Stimulated activated CD4-positive, alpha-beta T cell treated with anti-CD3 and anti-CD28 coated beads, Interleukin-1b, Interleukin-23, amount 100 ng/mL, for 1 hour (primary cell): Measurements from ENCODE around the gene ADAM12.

Source experiments
- DNase-seq, 2 donors: peaks; one replicate each; pipeline ENCODE4 v3.0.0-alpha.2; 2020; ENCODE audit warnings: low read depth in 2 of 2

ADAM12 gene

GRCh38 chr10:126214021-126214420, 174.3 kb downstream of the ADAM12 start:
- DNase-seq: no peak

DNA sequence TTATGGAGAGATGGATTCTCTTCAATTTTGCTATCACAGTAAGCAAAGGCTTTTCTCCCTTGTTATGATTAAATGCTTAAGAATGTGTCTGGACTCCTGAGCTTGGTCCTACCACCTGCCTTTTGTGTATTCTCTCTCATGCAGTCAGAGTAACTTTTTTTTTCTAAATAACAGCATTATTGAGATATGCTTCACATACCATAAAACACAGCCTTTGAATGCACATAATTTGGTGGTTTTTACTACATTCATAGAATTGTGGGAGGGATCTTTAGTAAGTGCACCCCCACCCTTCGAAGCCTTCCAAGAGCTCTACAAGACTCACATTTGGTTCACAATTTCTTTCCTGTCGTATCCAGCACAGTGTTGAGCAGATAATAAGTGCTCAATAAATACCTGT, 175.5 kb downstream of the ADAM12 start:
- no peak for DNase-seq

- no peak for DNase-seq
These were observed 178.1 kb downstream of the ADAM12 start for GRCh38 chr10:126210051-126210651.

- DNase-seq: no peak
These were observed 178.8 kb downstream of the ADAM12 start for GRCh38 chr10:126209451-126209850.

- DNase-seq: no peak
These were observed 179.5 kb downstream of the ADAM12 start for GRCh38 chr10:126208726-126209302.

GRCh38 chr10:126207851-126208250, 180.4 kb downstream of the ADAM12 start:
- no peak for DNase-seq

DNA sequence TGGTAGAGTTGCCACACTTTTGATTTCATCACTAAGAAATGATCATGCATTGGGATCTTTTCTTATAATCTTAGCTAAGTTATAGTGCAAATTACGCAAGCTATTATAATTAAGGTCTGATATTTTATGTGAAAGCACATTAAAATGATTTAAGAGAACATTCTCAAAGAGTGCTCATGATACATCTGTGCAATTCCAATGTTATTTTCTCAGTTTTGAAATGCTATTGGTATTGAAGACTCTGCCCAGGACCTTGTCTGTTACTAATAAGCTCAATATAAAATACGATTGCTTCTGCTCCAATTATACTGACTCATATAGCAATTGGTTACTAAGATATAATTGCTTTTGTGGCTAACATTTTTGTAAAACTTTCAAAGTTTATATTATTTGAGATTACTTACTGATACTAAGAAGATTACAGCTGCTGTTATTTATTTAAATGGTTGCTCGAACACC, 180.9 kb downstream of the ADAM12 start:
- no peak for DNase-seq

DNA sequence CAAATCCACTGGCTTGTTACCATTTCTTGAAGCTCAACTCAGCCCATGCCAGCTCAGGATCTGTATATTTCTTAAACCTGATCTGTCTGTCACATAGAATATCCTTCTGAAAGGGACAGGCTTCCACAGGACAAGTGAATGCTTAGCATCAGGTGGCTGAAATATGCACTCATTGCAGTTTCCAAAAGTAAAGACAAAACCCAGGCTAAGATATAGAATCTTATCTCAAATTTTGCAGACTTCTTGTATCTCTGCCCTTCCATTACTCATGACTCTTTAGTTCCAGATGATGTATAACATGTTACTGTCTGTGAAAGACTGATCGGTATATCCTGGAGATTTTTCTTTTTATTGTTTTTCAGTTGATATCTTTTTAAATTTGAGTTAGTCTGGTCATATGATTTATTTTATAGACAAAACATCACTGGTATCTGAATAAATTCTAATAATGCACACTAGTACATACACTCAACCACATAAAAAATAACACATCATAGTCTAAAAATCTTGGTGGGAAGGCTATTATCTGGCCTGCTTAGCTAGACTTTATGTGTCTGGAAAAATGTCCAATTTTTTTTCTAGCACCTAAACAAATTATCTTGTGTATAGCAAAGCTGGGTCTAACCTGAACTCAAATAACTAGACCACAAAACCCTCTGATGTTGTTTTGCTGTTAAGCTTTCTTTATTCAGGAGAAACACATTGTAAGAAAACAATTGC, 182.6 kb downstream of the ADAM12 start:
- no peak for DNase-seq

GRCh38 chr10:126204320-126204719, 184.0 kb downstream of the ADAM12 start:
- DNase-seq: no peak

DNA sequence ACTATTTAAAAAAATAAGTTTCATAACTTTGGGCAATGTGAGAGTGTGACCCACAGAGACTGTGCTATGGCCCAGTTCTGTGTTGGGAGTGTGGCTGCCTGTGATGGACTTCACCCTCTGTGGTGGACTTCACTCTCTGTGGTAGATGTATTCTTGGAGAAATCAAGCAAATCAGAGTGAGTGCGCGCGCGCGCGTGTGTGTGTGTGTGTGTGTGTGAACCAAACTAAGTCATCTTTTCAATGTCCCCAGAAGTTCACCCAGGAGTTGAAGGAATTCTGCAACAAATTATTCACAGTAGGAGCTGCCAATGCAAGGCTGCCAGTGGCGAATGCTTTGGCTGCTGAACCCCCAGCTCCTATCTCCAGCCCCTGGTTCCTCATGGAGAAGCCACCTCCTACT, 184.5 kb downstream of the ADAM12 start:
- DNase-seq: no peak

DNA sequence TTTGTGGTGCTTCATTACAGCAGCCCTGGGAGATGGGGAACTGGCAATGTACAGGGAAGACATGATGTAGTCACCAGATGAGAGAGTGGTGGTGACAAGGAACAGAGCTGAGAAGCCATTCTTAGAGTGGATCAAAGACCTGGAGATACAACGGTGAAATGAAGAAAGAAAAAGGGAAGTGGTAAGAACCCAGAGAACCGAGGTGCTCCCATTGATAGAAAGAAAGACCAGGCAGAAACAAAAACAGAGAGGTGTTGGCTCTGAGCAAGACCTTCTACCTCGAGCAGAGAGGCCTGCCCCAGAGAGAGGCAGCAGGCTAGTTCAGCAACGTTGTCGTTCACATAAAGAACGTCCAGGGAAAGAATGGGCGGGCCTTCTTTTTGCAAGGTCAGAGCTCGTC, 186.7 kb downstream of the ADAM12 start:
- DNase-seq: no peak

GRCh38 chr10:126199221-126199998, 188.9 kb downstream of the ADAM12 start:
- DNase-seq: no peak

- no peak for DNase-seq
These were observed 189.6 kb downstream of the ADAM12 start for GRCh38 chr10:126198681-126199080.

GRCh38 chr10:126197036-126197543, 191.2 kb downstream of the ADAM12 start:
- DNase-seq: no peak

DNA sequence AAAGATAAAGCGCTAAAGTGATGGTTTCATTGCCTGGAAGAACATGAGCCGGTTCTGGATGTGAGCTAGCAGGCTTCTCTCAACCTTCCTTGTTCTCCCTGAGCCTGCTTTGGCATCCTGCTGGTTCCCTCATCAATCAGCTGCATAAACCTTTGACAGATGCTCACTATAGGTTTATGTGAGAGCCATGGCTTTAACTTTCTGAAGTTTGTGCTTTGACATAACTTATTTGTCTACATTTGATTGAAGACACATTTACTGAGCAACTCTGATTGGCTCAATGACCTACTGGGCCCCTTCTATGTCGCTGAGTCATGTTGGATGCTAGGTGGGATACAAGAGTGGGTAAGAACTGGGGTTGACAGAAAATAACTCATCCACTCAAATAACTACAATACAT, 192.0 kb downstream of the ADAM12 start:
- DNase-seq: no peak

DNA sequence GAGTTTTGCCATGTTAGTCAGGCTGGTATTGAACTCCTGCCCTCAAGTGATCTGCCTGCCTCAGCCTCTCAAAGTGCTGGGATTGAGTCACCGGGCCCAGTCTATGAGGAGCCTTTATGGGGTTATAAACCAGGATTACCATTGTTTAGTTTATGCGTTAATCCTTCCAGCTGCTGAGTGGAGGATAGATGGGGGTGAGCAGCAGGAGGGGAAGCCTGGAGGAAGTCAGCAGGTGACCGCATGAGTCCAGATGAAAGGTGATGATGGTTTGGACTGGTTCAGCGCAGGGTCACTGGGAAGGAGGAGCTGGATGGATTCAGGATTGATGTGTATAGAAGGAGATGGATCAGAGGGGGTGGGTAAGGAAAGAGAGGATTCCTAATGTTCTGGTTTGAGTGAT, 197.1 kb downstream of the ADAM12 start:
- DNase-seq: no peak

DNA sequence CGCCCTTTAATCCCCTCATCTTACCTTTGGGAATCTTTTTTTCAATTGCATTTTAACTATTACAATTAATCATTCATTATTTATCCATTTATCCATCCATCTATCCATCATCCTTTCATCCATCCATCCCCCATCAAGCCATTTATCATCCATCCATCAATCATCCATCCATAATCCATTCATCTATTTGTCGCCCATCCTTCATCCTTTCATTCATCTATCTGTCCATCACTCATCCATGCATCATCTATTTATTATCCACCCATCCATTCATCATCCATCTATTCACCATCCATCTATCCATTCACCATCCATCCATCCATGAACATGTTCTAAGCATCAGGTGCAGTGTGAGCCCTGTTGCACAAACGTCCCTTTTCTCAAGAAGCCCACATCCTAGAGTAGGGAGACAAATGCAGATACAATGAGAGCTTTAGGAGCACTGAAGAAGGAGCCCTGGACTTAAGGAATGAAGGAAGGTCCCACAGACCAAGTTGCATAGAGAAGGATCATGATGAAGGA, 199.5 kb downstream of the ADAM12 start:
- DNase-seq: no peak

DNA sequence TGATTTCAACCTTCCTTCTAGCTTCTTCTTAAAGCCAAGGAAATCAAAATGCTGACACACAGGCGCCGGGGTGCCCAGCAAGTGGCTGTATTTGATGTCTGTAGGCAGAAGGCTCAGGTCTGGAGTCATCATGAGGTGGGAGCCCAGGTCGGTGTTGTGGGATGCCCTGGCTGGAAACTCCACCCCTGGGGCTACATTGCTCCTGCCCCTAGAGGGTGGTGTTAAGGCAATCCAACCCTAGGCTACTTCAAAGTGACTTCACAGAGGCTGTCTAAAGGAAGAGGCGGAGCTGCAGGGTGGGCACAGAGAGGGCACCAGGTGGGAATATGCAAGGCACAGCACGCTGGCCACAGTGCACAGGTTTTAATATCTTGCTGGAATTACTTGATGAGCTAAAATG, 200.9 kb downstream of the ADAM12 start:
- DNase-seq: no peak

DNA sequence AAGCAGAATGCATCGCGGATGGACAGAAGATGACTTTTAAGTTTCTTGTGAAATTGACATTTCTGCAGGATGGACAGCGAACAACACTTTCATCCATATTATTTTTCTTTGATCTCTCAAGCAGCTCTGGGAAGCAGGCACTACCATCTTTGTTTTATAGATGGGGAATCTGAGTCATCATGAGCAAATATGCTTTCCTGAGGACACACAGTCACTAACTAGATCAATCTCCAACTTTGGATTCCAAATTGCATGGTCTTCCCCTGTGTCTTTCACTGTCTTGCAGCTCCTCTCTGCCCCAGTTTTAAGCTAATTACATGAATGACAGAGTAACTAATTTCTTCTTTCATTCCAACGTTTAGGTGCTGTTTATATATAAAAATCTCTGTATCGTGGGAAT, 201.5 kb downstream of the ADAM12 start:
- no peak for DNase-seq

DNA sequence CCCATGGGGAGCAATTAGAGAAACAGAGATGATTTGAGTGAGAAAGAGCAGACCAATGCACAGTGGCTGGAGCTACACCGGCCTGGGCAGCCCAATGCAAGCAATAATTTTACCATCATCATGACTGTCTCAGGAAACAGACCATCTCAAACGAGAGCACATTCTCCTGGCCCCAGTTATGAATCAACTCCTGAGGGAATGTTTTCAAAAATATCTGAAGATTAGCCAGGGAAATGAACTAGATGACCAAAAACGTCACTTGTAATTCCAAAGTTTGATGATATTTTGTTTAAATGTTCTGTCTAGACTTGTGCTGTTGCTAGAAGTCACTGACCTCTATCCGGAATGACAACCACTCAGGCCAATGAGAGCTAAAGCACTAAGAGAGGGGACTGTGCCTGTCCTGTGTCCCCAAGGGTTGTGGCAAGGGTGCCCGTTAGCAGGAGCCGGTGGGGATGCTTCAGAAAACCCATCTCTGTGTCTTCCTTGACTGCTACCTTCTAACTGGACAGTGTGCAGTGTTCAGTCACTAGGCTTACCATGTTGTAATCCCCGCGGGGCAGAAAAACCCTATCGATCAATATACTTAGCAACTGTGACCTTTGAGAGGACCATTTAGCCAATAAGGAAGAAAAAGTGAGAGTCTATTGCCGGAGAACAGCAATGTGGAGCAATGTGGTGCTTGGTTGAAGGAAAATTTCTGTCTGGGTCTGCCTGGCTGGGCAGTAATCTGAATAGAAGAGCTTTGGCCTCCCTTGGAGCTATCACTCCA, 202.4 kb downstream of the ADAM12 start:
- DNase-seq: no peak

DNA sequence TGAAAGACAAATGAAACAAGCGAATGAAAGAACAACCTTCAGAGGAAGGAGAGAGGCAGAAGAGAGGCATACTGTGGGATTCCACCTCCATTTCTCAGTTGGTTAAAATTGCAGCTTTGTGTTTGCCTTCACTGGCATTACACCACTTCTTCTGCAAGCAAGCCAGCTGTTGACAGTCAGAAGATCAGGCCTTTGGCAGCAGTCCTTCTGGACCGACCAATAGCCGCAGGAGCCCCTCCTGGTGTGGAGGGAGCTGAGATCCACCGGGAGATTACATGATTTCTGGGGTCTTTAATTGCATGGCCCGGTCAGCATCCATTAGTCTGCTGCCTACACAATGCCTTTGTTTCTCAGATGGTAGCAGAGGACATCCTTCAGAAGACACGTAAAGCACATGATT, 206.7 kb downstream of the ADAM12 start:
- no peak for DNase-seq
